Heart right ventricle (tissue), 16 donors: ENCODE results near the gene MYOZ1. TPM values are rescaled to one million over a fixed set of nuclear protein-coding genes. Genes with fewer than 3 reads are reported as not detected.

Experiments used
- ATAC-seq, 8 donors: fragments of 200-7000 bp; cut with Tn5 transposase; one replicate each; pipeline ENCODE4 v1.9.1; 2020; ENCODE audit warnings: mild to moderate bottlenecking in 8 of 8, moderate library complexity in 8 of 8, moderate number of reproducible peaks in 1 of 8
- DNase-seq, 2 donors: peaks; one replicate each; pipeline ENCODE4 v3.0.0-alpha.2; 2020
- H3K27ac ChIP-seq, 10 donors: fragments of 200-600 bp; sonication (generic) in 2 of 10; one replicate each; pipeline versions ENCODE4 v1.5.0 to v1.8.0; 2020 to 2022; ENCODE audit warnings: mild to moderate bottlenecking in 3 of 10
- H3K27me3 ChIP-seq, 7 donors: fragments of 200-600 bp; one replicate each; pipeline ENCODE4 v1.8.0; 2021 to 2022; ENCODE audit warnings: mild to moderate bottlenecking in 2 of 7
- H3K36me3 ChIP-seq, 9 donors: fragments of 200-600 bp; sonication (generic) in 1 of 9; one replicate each; pipeline versions ENCODE4 v1.5.0 to v1.8.0; 2020 to 2022; ENCODE audit warnings: mild to moderate bottlenecking in 2 of 9
- H3K4me1 ChIP-seq, 9 donors: fragments of 200-600 bp; sonication (generic) in 1 of 9; one replicate each; pipeline versions ENCODE4 v1.5.0 to v1.8.0; 2020 to 2022; ENCODE audit warnings: mild to moderate bottlenecking in 4 of 9
- H3K4me3 ChIP-seq, 10 donors: fragments of 200-600 bp; sonication (generic) in 2 of 10; one replicate each; pipeline versions ENCODE4 v1.5.0 to v1.8.0; 2020 to 2022; ENCODE audit warnings: mild to moderate bottlenecking in 7 of 10, moderate library complexity in 2 of 10
- H3K9me3 ChIP-seq, 11 donors: fragments of 200-600 bp in 10 of 11; sonication (generic) in 2 of 11; one replicate each; pipeline versions ENCODE4 v1.5.0 to v1.8.0; 2013 to 2022; ENCODE audit warnings: mild to moderate bottlenecking in 2 of 11, control low read depth in 1 of 11, moderate library complexity in 1 of 11
- WGBS, 2 donors: extraction: QIAGEN DNeasy Blood & Tissue Kit; methylation state at CpG; one replicate each; pipeline ENCODE4 v1.1.7; 2013; ENCODE audit warnings: inconsistent platforms in 1 of 2; 5-methylcytosine and 5-hydroxymethylcytosine counted together
- intact Hi-C, 10 donors: fragments of 100-400 bp; cut with DNase I; formaldehyde crosslinking; loops; one replicate each; pipeline versions ENCODE4 v1.11.1 to v1.14.2; 2022
- polyA plus RNA-seq, 2 donors: library from polyadenylated mRNA; stranded (reverse); fragments of 200-250 nt; gene quantifications; one replicate each; pipeline ENCODE4 v1.2.3, GENCODE V29; 2013
- total RNA-seq, 10 donors: library from RNA; stranded (reverse); fragmentation: NEBNext Ultra II Directional in 3 of 10; extraction: Animal tissue kit (Norgen Biotek cat#: 25700) in 3 of 10; gene quantifications; one replicate each; pipeline versions ENCODE4 v1.2.1 to v1.2.4, GENCODE V29; 2021 to 2023
- TF ChIP-seq, protein P1 (sequence below), 9 donors: fragments of 200-600 bp; sonication (generic) in 2 of 9; IDR thresholded peaks; one replicate each; pipeline versions ENCODE4 v1.5.0 to v1.8.0; 2021 to 2022; ENCODE audit warnings: antibody characterized with exemption in 9 of 9, mild to moderate bottlenecking in 5 of 9, moderate library complexity in 1 of 9
- donor health status: Arrhythmogenic right ventricular cardiomyopathy.
- donor health status: ischemic (EF 13 %, LVEDD 7.1; RV severe dilation, severe dysfunction).
- donor health status: healthy with polysubstance abuse.
- donor health status: DM: no; HTN: yes; CAD: no.
- donor health status: DM: no; HTN: no; CAD: no.
- donor health status: ischemic (EF 25% LVEDD 6.9; RV normal size, moderate dysfunction).
- donor health status: ischemic (EF 25% LVEDD 5.7; RV mildly dilated, moderate dysfunction).
- donor health status: healthy.
- donor health status: DM: yes; HTN: yes; CAD: no.
- donor health status: Ischemic cardiomyopathy.
- donor health status: ischemic (EF 35%, LVEDD 5.7; RV mildly dilated, moderate dysfunction).
- donor health status: nonischemic (EF 11% LVEDD 7.7; RV severe dilation, severe dysfunction).
- donor health status: DM: yes; HTN: yes; CAD: no.
- donor health status: PGD.
- donor health status: ischemic (EF 29% LVEDD 5.4; RV normal size, mild dysfunction).
- donor health status: nonischemic (EF 23%, LVEDD 6.1; RV moderate dilation, normal function).

MYOZ1 gene
- total and polyA plus RNA-seq, 12 donors = 0.41 to 3.4 (median 0.63) TPM

DNA sequence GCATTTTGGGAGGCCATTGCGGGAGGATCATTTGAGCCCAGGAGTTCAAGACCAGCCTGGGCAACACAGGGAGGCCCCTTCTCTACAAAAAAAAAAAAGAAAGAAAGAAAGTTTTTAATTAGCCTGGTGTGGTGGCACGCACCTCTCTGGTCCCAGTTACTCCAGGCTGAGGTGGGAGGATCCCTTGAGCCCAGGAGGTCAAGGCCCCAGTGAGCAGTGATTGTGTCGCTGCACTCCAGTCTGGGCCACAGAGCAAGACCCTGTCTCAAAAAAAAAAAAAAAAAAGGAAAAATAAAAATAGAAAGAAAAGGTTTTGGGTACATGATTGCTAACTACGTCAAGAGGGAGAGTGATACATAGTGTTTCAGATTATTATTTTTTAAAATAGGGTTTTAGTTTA, 48.2 kb downstream of the MYOZ1 start:
- peaks cover 0 to 39% (median 28%) of the 10 kb centered on the region in 9 donors for H3K4me1 ChIP-seq
- ATAC-seq (no peak), DNase-seq (no peak)
- intact Hi-C loops = loop anchor here in 2 of 10 donors (5.0 kb wide), 1 partner anchor 34 kb away; no protein-coding TSS in a partner anchor
- no peak overlapping the region for H3K27ac ChIP-seq
- no peaks in the 10 kb centered on the region for H3K27me3 ChIP-seq
- no peaks in the 10 kb centered on the region for H3K9me3 ChIP-seq
- 96 to 97% methylated on average over 4 of the region's 4 CpGs for WGBS, 2 donors
- H3K36me3 ChIP-seq = no peaks in the 10 kb centered on the region
- TF ChIP-seq, protein P1, sequence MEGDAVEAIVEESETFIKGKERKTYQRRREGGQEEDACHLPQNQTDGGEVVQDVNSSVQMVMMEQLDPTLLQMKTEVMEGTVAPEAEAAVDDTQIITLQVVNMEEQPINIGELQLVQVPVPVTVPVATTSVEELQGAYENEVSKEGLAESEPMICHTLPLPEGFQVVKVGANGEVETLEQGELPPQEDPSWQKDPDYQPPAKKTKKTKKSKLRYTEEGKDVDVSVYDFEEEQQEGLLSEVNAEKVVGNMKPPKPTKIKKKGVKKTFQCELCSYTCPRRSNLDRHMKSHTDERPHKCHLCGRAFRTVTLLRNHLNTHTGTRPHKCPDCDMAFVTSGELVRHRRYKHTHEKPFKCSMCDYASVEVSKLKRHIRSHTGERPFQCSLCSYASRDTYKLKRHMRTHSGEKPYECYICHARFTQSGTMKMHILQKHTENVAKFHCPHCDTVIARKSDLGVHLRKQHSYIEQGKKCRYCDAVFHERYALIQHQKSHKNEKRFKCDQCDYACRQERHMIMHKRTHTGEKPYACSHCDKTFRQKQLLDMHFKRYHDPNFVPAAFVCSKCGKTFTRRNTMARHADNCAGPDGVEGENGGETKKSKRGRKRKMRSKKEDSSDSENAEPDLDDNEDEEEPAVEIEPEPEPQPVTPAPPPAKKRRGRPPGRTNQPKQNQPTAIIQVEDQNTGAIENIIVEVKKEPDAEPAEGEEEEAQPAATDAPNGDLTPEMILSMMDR (IDR thresholded peaks at IDR 0.05) = no peak
- H3K4me3 ChIP-seq = no peak overlapping the region

DNA sequence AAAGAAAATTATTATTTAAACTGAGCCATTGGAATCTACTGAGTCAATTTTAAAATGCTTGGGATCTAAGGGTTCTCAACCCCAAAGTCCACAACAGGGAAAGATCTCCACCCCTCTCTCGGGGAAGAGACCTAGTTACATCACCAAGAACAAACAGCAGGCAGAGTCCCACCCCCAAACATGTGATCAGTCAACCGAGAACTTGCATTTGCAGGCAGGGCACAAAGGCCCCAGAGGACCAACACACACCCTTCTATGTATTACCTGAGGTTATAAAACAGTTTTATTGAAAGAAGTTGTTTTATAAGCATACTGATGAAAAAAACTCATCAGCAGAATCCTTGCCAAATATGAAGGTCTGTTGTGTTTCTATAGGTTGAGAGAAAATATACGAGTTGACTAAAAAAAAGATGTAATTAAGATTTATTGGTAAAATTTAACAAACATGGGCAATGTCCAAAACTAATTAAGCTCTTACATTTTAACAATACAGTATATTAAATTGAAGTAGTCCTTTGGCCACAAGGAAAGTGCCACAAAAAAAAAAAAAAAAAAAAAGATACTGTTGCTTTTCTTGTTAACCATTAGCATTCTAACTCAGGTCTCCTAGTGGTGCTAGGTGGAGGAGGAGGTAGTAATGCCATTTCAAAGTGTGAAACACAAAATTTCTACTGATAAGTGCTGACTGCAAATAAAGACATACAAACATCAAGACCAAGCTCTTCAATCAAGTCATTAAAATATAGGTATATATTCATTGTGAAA, 49.2 kb downstream of the MYOZ1 start:
- Histone ChIP-seq H3K9me3 (no peaks in the 10 kb centered on the region), H3K36me3 (no peaks in the 10 kb centered on the region), H3K27me3 (no peaks in the 10 kb centered on the region), H3K27ac (peak overlapping the region; percentile 3 to 78 (median 74)), H3K4me1 (peaks cover 0 to 41% (median 33%) of the 10 kb centered on the region in 9 donors), H3K4me3 (peak overlapping the region in 6 of 10 donors; percentile 11 to 31 (median 18))
- 35 to 37% methylated on average over 3 of the region's 3 CpGs for WGBS, 2 donors
- peak; percentile 75 to 91 (median 83) for ATAC-seq
- peak in 1 of 2 donors; percentile 67 for DNase-seq
- TF ChIP-seq, protein P1 (IDR thresholded peaks at IDR 0.05) = no peak
- intact Hi-C loops = loop anchor here in 2 of 10 donors (5.0 kb wide), 1 partner anchor 35 kb away; no protein-coding TSS in a partner anchor

DNA sequence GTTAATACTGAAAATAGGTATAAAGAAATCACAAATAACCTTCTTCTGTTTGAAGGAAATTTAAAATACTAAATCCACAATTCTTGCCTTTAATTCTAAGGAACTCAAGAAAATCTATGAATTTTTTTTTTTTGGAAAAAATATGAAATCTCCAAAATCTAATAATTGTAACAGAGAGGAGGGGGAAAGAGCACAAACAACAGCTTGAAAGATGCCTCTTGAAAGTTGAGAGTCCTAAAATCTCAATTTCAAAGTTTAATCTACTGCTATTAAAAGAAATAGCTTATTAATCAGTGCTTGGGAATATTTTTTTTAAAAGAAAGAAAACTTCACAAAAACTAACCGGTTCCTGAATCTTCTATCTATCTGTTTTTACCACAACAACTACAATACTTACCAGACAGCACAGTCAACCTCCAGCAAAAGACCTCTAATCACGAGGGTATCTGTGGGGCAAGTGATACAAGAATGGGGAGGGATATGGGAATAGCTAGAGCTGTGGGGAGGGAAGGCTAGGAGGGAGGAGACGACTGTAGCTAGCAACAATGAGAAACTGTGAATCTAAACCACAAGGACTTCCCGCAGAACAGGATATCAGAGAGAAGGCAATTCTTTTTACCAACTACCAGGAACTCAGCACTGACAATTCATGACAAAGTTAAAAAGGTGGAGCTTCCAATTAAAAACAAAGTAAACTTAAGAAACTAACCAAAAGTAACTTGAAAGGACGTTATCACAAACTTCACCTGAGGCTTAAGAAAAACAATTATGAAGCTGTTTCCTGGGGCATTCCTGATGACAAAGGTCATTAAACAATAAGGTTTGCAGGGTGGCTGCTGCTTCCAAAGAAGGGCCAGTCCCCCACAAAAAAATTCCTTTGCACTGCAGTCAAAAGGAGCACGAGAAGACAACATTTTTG, 50.1 kb downstream of the MYOZ1 start, which contains the start of gene USP54:
Gene USP54, minus strand, starts transcription at position 462 of the 919 bp plus-strand sequence. CDS start 15,684 bp downstream, outside the sequence.
- intact Hi-C loops = loop anchor here in 2 of 10 donors (5.0 kb wide), 1 partner anchor 36 kb away; no protein-coding TSS in a partner anchor
- peak within 1 kb of the TSS; percentile 3 to 78 (median 74) for H3K27ac ChIP-seq
- ATAC-seq = peak; percentile 44 to 81 (median 66)
- no peaks in the 10 kb centered on the region for H3K36me3 ChIP-seq
- no peaks in the 10 kb centered on the region for H3K9me3 ChIP-seq
- H3K27me3 ChIP-seq = no peaks in the 10 kb centered on the region
- H3K4me3 ChIP-seq = peak within 1 kb of the TSS in 7 of 10 donors; percentile 10 to 31 (median 15)
- WGBS, 2 donors = 26 to 27% methylated on average over 6 of the region's 6 CpGs
- TF ChIP-seq, protein P1 (IDR thresholded peaks at IDR 0.05) = no peak
- DNase-seq = peak in 1 of 2 donors; percentile 11
- H3K4me1 ChIP-seq = peaks cover 0 to 51% (median 42%) of the 10 kb centered on the region in 9 donors
